ENCODE results near the gene TMEM51.

TMEM51 gene

GRCh38 chr1:15242766-15243165 is 89.2 kb downstream of the TMEM51 start:
- no peak for DNase-seq (ENCODE audit: low read depth in 2 of 3, low spot score in 2 of 3)

DNA sequence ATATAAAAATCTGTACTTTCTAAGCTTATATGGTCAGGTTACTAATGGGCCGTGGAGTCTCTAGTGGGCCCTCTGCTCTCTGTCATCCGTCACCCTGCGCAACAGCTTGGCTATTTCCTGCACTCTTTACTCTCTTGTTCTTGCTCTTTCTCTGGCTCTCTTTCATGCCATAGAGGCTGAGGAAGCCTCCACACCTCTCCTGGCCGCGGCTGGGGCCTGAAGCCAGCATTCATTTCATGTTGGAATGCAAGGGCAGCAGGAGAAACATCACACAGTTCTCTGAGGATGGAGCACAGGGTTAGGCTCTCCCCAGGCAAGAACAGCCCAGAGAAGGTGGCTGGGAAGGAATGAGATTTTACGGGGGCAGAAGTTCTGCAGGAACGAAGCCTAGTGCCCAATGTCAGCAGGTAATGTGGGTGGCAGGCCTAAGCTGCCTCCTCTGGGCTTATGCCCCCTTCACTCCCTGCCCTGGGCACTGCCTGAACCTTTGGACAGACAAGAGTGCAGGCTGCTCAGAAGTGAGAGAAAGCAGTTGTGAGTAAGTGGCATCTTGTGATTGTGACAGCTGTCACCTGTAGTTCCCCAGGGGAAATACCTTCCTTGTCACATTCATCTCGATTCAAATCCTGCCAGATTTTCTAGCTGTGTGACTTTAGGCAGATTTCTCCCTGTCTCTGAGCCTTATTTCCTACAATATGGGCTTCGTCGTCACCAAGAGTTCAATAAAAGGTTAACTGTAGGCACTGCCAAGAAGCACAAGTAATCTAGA is 89.9 kb downstream of the TMEM51 start:
- DNase-seq (ENCODE audit: low read depth in 2 of 3, low spot score in 2 of 3), result no peak

DNA sequence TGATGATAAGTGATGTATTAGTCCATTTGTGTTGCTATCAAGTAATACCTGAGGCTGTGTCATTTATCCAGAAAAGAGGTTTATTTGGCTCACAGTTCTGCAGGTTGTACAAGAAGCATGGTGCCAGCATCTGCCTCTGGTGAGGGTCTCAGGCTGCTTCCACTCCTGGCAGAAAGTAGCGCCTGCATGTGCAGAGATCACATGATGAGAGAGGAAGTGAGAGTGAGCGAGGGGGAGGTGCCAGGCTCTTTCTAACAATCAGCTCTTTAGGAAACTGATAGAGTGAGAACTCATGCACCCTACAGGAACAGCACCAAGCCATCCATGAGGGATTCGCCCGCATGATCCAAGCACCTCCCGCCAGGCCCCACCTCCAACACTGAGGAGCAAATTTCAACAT is 91.3 kb downstream of the TMEM51 start:
- DNase-seq (ENCODE audit: low read depth in 2 of 3, low spot score in 2 of 3), result no peak

DNA sequence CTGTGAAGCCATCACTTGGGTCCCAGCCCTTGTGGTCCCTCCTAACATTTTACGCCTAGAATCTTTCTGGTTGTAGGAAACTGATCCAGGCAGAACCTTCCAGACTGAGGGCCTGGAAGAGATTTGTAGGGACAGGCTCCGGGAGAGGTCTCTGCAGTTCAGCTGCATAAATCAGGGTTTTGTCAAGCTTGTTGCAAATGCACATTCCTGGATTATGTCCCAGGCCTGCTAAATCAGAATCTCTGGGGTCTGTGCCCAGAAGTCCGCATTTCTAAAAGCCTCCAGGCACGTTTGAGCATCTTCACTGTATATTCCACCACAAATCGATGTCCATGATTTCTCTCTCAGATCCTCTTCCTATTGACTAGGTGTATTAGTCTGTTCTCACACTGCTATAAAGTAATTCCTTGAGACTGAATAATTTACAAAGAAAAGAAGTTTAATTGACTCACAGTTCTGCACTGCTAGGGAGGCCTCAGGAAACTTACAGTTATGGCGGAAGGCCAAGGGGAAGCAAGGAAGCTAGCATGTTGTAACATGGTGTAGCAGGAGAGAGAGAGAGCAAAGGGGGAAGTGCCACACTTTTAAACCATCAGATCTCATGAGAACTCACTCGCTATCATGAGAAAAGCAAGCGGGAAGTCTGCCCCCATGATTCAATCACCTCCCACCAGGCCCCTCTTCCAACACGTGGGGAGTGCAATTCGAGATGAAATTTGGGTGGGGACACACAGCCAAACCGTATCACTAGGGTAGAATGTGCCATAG is 92.2 kb downstream of the TMEM51 start:
- DNase-seq (ENCODE audit: low read depth in 2 of 3, low spot score in 2 of 3), result no peak

DNA sequence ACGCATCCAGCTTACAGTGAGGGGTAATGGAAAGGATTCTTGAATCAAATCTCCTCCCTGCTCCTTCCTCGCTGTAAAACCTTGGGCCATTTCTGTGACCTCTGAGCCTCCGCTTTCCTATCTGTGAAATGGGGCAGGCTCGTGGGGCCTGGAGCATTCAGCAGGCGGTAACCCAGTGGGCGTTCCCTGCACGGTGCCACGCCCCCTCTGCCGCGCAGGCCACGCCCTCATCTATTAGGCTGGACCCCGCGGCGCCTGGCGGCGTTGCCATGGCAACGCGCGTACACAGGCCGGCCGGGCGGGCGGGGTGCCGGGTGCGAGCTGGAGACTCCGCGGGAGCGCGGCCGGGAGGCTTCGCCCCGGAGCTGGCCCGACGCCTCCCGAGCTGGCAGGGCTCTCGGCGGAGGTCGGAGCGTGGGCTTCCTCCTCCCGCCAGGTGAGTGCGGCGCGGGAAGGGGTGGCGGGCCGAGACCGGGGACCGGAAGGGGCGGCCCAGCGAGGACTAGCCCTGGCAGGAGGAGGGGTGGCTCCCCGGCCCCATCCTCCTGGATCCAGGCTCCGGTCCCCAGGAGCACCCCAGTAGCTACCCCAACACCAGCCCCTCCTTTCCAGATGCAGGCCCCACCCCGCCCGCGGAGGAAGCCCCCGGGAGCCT is 93.5 kb downstream of the TMEM51 start, which contains the start of gene FHAD1:
Gene FHAD1 (plus strand): TSS at position 264 of the 655 bp plus-strand sequence. CDS start 4,562 bp downstream, outside the sequence.
- DNase-seq (ENCODE audit: low read depth in 2 of 3, low spot score in 2 of 3), result peak in 1 of 3 experiments; percentile 34

- no peak for DNase-seq (ENCODE audit: low read depth in 2 of 3, low spot score in 2 of 3)
Observed at GRCh38 chr1:15248216-15248615, 94.7 kb downstream of the TMEM51 start.

DNA sequence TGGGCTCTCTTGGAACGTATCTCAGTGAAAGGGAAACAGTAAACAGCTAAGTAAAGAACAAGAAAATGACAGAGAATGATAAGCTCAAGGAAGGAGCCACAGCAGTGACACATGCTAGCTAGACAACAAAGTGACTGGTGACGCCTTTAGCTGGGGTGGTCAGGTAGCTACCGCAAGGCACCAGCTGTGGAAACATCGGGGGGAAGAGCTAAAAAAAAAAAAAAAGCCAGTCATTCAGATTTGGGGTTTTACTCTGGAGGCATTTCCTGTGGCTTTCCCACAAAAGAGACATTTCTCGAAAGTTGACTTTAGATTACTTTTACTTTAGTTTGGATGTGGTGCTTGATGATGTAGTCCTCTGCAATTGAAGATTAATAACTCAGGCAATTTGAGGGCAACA is 95.5 kb downstream of the TMEM51 start:
- peak in 1 of 3 experiments; percentile 39 for DNase-seq (ENCODE audit: low read depth in 2 of 3, low spot score in 2 of 3)

- DNase-seq (ENCODE audit: low read depth in 2 of 3, low spot score in 2 of 3), result no peak
Observed at GRCh38 chr1:15251857-15252835, 98.6 kb downstream of the TMEM51 start.

DNA sequence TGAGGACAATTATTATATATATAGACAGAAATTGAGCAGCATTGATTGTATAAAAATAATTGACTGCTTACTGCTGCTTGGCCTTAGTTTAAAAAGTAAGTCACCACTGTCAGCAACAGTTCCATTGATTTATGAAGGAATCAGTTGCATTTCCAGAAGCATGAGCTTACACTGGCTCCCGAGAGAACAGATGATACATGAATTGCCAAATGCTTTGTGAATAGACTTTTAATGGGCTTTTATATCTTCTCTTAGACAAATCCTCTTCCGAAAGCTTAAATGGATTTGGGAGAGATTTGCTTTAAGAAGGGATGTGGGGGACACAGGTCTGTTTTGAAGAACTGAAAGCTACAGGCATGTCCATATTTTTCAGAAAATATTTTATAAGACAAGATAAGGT is 101.0 kb downstream of the TMEM51 start:
- no peak for DNase-seq (ENCODE audit: low read depth in 2 of 3, low spot score in 2 of 3)

- DNase-seq (ENCODE audit: low read depth in 2 of 3, low spot score in 2 of 3), result no peak
Observed at GRCh38 chr1:15255582-15256149, 102.1 kb downstream of the TMEM51 start.

- DNase-seq (ENCODE audit: low read depth in 2 of 3, low spot score in 2 of 3), result no peak
Observed at GRCh38 chr1:15256584-15256983, 103.0 kb downstream of the TMEM51 start.

DNA sequence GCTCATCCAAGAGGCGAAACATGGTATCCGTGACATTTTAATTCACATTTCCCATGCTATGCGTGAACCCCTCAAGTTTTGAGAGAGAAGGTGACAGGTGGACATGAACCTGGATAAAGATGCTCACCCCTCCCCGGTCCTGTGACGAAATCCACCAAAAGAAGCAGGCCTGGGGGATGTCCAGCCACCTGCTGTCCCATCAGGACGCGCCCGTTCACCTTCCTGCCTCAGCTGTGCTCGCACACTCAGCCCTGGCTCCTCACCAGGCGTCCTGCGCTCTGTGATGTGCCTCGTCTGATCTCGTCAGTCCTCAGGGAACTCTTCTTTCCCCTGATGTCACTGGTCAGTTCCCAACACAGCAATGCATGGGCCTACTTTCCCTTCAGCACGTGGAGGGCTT is 103.8 kb downstream of the TMEM51 start:
- DNase-seq (ENCODE audit: low read depth in 2 of 3, low spot score in 2 of 3), result no peak

DNA sequence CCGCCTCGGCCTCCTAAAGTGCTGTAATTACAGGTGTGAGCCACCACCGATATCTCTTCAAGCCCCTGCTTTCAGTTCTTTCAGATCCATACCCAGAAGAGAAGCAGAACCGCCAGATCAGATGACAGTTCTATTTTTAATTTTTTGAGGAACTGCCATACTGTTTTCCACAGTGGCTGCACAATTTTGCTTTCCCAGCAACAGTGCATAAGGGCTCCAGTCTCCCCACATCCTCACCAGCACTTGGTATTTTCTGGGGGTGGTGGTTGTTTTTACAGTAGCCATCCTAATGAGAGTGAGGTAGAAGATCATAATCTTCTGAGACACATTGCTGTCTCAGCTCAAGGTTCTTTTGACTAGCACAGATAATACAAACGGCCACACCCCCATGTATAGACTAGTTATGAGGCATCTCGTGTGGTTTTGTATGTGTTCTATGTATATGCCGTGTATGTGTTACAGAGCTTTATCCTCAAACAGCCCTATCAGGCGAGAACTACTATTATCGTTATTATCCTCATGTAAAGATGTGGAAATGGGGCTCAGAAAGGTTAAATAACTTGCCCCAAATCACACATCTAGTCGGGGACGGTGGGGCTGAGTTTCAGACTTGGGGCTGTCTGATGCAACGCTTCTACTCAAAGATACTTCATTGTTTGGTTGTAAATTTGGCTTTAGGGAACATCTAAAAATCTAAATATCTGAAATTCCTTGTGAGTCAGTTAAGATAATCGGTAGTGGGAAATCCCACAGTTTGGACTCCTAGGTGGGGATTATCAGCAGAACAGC is 105.5 kb downstream of the TMEM51 start:
- no peak for DNase-seq (ENCODE audit: low read depth in 2 of 3, low spot score in 2 of 3)

DNA sequence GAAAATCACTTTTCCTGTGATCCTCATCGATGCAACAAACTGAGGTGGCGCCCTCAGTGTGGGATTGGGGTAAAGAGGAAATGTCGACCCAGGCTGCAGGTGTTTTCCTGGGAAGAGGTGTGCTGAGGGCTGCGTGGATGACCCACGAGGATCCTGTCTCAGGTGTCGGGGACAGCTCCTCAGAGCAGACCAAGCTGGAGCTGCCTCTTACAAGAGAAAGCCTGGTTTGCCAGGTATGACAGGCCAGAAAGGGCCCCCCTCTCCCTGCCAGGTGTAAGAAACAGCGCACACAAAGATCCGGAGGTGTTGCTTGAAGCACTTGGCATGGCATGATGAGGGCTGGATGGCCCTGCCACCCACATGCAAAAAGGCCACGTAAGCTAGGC is 106.1 kb downstream of the TMEM51 start:
- DNase-seq (ENCODE audit: low read depth in 2 of 3, low spot score in 2 of 3), result no peak

DNA sequence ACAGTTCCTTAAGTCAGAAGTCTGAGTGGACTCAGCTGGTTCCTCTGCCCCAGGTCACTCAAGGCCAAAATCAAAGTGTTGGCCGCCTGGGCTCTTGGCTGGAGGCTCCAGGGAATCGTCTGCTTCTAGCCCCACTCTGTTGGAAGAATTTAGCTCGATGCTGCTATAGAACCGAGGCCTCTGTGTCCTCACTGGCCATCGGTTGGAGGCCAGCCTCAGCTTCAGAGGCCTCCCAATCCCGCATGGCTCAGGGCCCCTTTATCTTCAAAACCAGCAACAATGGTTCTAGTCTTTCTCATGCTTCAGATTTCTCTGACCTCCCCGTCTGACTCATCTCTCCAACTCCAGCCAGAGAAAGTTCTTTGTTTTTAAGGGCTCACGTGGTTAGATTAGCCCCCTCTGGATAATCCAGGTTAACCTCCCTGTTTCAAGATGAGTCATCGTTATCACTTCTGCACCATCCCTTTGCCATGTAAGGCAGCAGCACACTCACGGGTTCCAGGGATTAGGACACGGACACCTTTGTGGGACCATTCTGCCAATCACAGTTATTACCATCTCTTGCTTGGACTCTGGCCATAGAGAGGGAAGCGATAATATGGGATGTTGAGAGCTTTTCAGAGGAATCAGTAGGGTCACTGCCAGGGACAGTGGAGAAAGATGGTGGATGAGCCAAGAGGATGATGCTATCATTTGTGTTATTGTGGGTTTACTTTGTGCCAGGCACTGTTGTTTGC is 107.0 kb downstream of the TMEM51 start:
- no peak for DNase-seq (ENCODE audit: low read depth in 2 of 3, low spot score in 2 of 3)

DNA sequence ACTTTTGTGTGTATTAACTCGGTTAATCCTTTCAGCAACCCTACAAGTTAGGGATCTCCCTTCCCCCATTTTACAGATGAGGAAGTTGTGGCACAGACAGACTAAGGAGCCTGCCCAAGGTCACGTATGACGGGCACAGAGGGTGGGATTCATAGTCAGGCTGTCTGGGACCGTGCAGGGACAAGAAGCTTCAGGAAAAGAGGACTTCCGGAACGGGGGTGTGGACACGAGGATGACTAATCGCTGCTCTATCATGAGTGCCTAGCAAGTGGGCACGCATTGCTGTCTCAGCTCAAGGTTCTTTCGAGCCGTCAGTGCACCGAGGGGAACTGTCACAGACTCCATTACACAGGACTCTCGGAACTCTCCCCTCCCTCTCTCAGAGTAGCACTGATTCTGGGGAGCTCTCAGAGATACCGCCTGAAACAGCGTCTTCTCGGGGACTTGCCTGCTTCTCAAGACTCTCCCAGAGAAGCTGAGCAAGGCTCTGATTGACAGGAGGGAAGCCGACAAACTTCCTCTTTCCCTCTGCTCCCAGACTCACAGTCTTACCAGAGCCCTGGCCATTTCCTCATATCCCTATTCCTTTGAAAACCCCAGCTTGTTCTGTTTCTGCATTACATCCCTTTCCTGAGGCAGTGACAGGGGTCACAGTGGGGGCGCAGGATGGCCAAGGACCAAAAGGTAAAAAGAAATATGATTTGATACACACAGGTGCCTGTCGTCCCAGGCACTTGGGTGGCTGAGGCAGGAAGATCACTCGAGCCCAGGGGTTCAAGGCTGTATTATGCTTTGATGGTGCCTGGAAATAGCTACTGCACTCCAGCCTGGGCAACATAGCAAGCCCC is 107.8 kb downstream of the TMEM51 start:
- no peak for DNase-seq (ENCODE audit: low read depth in 2 of 3, low spot score in 2 of 3)

GRCh38 chr1:15262003-15262377 is 108.4 kb downstream of the TMEM51 start:
- DNase-seq (ENCODE audit: low read depth in 2 of 3, low spot score in 2 of 3), result no peak

DNA sequence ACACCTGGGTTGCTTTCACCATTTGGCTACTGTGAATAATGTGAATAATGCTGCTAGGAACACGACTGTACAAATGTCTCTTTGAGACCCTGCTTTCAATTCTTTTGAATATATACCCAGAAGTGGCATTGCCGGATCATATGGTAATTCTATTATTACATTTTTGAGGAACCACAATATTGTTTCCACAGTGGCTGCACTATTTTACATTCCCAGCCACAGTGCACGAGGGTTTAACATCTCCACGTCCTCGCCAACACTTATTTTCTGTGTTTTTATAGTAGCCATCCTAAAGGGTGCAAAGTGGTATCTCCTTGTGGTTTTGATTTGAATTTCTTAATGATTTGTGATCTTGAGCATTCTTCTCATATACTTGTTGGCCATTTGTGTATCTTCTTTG is 109.2 kb downstream of the TMEM51 start:
- no peak for DNase-seq (ENCODE audit: low read depth in 2 of 3, low spot score in 2 of 3)
